Endothelial cell of hepatic sinusoid (primary cell): ENCODE data around the gene MAP2K6.

Source experiments
- in situ Hi-C: cut with HindIII; loops from 2 replicates; pipeline ENCODE4 v1.10.0; 2017; ENCODE audit warnings: low sequenced_read_pairs

The MAP2K6 gene

GRCh38 chr17:69425978-69426377 lies 11.5 kb downstream of the MAP2K6 start:
- in situ Hi-C loops, result loop anchor here (25.0 kb wide), 1 partner anchor 89 kb away; the partner anchor contains the start of gene ABCA5

DNA sequence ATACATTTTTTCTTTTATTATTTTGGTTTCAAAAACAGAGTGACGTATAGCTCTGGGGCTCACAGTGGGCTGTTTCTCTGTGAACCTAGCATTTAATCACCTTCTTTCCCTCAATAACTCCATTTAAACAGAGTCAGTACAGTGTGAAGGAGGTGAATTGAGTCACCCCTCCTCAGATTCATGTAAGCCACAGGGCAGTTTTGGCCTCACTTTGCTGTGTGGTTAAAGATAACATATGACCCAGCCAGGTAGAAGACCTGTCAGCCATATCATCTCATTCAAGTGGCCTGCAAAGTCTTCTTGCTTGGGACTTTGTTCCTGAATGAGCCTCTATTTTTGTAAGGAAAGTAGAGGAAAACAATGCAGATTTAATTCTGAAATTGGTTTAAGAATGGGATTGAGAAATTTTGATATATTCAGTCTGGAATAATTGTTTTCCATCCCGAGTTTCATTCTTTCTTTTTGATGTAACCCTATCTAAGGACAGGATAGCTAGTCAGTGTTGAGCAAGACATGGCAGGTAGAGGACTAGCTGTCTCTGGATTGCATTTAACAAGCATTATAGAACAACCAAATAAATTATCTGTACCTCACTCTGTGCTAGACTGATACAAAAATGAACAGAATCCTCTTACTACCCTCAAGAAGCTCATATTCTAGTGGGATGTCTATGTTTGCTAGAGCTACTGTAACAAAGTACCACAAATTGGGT lies 13.1 kb downstream of the MAP2K6 start:
- in situ Hi-C loops, result loop anchor here (25.0 kb wide), 1 partner anchor 90 kb away; the partner anchor contains the start of gene ABCA5

GRCh38 chr17:69428252-69428980 lies 13.9 kb downstream of the MAP2K6 start:
- in situ Hi-C loops, result loop anchor here (25.0 kb wide), 1 partner anchor 91 kb away; the partner anchor contains the start of gene ABCA5

DNA sequence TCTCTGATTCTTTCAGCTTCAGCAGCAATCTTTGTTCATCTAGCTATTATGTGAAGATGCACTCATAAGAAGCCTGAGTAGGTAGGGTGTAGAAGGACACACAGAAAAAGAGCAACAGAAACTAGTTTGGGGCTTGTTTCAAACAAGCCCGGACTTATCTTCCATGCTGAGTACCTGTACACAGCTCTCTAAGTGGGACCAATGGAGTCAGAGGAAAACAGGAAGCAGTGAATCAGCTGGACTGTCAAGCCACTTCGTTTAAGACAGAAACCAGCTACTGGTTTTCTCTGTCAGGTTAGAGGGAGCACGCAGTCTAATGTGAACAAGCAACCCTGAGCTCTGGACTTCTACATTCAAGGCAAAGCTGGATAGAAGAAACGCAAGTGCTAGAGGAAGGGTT lies 16.0 kb downstream of the MAP2K6 start:
- in situ Hi-C loops, result loop anchor here (25.0 kb wide), 1 partner anchor 93 kb away; the partner anchor contains the start of gene ABCA5

GRCh38 chr17:69431835-69432234 lies 17.3 kb downstream of the MAP2K6 start:
- in situ Hi-C loops, result loop anchor here (25.0 kb wide), 1 partner anchor 95 kb away; the partner anchor contains the start of gene ABCA5

DNA sequence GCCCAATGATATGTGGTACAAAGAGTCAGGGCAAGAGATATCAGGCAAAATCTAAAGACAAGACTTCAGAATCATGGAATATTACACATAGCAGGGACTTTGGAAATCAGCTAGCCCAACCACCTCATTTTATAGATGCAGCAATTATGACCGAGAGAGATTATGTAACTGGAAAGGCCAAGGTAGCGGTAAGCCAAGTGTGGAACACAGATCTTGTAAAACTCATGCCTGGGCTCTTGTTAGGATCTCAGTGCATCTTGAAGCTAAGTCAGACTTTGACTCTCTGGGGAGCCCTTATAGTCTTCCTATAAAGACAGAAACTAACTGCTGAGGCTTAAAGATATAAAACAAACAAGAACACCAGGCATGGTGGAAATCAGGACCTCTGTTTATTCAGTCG lies 18.6 kb downstream of the MAP2K6 start:
- in situ Hi-C loops, result loop anchor here (25.0 kb wide), 1 partner anchor 96 kb away; the partner anchor contains the start of gene ABCA5

GRCh38 chr17:69434164-69434579 lies 19.7 kb downstream of the MAP2K6 start:
- in situ Hi-C loops, result loop anchor here (25.0 kb wide), 1 partner anchor 97 kb away; the partner anchor contains the start of gene ABCA5

- in situ Hi-C loops, result loop anchor here (25.0 kb wide), 1 partner anchor 99 kb away; the partner anchor contains the start of gene ABCA5
Measured at GRCh38 chr17:69435971-69436696, 21.6 kb downstream of the MAP2K6 start.

- in situ Hi-C loops, result loop anchor here (25.0 kb wide), 1 partner anchor 100 kb away; the partner anchor contains the start of gene ABCA5
Measured at GRCh38 chr17:69437475-69437874, 23.0 kb downstream of the MAP2K6 start.

DNA sequence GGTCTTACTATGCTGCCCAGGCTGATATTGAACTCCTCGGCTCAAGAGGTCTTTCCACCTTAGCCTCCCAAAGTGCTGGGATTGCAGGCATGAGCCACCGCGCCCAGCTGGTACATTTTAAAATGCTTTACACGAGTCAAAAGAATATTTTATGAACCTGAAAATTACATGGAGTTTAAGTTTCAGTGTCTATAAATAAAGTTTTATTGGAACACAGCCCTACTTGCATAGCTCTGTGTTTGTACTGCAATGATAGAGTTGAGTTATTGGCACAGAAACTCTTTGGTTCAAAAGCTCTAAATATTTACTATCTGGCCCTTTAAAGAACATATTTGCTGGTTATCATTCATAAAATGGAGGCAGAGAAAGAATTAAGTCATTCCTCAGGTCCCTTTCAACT lies 24.3 kb downstream of the MAP2K6 start:
- in situ Hi-C loops, result loop anchor here (25.0 kb wide), 1 partner anchor 101 kb away; the partner anchor contains the start of gene ABCA5

DNA sequence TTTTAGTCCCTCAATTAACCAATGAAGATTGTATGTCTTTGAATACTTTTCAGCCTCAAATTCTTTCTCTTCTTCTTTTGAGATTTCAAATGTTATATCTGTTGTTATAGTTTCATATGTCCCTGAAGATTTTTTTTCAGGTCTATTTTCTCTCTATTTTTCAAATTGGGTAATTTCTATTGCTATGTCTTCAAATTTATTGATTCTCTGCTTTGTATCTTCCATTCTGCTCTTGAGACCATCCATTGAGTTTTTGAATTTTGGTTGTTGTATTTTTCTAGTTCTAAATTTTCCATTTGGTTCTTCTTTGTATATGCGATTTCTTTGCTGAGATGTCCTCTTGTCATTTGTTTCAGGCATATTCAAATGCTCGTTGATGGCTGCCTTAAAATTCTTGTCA lies 26.7 kb downstream of the MAP2K6 start:
- in situ Hi-C loops, result loop anchor here (25.0 kb wide), 1 partner anchor 104 kb away; the partner anchor contains the start of gene ABCA5

GRCh38 chr17:69443138-69443537 lies 28.6 kb downstream of the MAP2K6 start:
- in situ Hi-C loops, result loop anchor here (25.0 kb wide), 1 partner anchor 106 kb away; the partner anchor contains the start of gene ABCA5

- in situ Hi-C loops, result loop anchor here (25.0 kb wide), 1 partner anchor 107 kb away; the partner anchor contains the start of gene ABCA5
Measured at GRCh38 chr17:69444023-69444422, 29.5 kb downstream of the MAP2K6 start.

- in situ Hi-C loops, result loop anchor here (25.0 kb wide), 1 partner anchor 108 kb away; the partner anchor contains the start of gene ABCA5
Measured at GRCh38 chr17:69445132-69445531, 30.6 kb downstream of the MAP2K6 start.

DNA sequence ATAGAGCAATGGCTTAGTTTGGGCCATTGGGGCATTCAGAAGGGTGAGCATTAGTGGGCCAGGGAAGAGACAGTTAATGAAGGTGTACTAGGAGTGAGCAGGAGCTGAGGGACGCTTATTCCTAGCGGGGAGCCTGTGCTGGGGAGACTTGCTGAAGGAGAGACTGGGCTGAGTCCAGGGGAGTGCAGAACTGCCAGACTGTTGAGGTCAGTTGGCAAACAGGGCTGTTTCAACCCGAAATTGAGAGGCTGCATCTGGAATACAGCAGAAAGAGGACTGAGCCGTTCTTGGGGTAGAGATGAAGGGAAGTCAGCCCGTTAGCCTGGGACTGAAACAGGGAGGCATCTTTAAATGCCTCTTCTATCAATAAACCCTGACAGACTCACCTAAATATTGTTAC lies 33.2 kb downstream of the MAP2K6 start:
- in situ Hi-C loops, result loop anchor here (25.0 kb wide), 1 partner anchor 110 kb away; the partner anchor contains the start of gene ABCA5

DNA sequence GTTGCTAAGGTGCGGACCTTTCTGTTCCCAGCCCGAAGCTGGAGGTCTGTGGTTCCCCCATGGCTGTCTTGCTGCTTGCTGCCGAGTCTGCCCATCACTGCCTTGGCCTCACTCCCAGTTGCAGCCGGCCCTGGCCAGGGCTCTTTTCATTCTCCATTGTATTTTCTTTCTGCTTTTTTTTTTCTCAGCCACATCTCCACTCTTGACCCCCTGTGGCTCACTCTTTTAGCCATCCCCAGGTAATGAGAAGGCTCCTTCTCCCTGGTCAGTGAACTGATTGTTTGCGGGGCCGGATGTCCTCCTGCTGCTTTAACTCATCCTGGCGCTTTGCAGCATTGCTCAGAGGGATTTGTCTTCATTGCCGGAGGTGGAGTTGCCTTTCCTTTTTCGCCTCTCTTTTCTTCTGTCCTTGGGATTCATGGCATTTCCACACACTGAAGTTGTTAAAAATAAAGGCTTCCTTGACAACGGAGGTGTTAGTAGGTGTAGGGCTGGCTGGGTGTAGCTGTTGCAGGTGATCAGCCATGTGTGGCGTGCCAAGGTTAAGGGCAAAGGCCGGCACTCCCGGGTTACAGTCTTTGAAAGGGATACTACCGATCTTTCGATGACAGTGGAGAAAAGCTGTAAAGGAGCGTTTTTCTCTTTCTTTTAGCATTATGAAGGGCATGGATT lies 34.1 kb downstream of the MAP2K6 start:
- in situ Hi-C loops, result loop anchor here (25.0 kb wide), 1 partner anchor 111 kb away; the partner anchor contains the start of gene ABCA5

DNA sequence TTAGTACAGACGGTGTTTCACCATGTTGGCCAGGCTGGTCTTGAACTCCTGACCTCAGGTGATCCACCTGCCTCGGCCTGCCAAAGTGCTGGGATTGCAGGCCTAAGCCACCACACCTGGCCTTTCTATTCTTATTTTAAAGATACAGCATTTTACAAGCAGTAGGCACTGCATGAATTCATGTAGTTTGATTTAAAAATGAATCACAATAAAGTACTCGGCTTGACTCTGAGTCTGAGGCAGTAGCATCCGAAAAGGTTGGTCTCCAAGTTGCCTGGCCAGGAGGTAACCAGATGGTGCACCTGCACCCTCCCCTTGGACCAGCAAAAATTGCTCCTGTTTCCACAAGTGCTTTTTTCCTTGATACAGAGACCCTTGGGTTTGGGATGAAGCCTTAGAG lies 35.6 kb downstream of the MAP2K6 start:
- in situ Hi-C loops, result no loop called here

- in situ Hi-C loops, result no loop called here
Measured at GRCh38 chr17:69450918-69451317, 36.4 kb downstream of the MAP2K6 start.
